ENCODE results near the gene NLRP10. TPM values are rescaled to one million over a fixed set of nuclear protein-coding genes. Genes with fewer than 3 reads are reported as not detected.

The NLRP10 gene
- total RNA-seq, 1 donor from 2014 or later: not detected

- no peak for DNase-seq (ENCODE audit: low spot score)
Measured at GRCh38 chr11:7977232-7977917, 12.1 kb upstream of the NLRP10 start.

DNA sequence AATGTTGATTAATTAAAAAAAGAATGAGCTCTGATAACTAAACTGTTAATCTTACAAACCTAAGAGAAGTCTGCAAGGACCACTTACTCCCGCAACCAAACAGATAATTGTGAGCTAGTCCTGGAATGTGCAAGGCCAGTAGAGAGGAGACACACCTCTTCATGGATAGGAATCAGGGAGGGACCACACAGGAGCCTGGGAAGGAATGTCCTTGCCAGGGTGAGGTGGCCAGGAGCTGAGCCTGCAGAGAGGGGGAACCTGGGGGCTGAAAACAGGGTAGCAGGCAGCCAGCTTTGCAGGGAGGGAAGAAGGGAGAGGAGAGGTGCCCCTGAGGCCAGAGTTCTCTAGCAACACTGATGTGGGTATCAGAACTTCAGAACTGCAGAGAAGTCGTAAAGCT lies 9.4 kb upstream of the NLRP10 start:
- no peak for DNase-seq (ENCODE audit: low spot score)

GRCh38 chr11:7973011-7973410 lies 7.8 kb upstream of the NLRP10 start:
- DNase-seq (ENCODE audit: low spot score): no peak

GRCh38 chr11:7971846-7972245 lies 6.6 kb upstream of the NLRP10 start:
- no peak for DNase-seq (ENCODE audit: low spot score)

GRCh38 chr11:7969756-7970646 lies 4.8 kb upstream of the NLRP10 start:
- no peak for DNase-seq (ENCODE audit: low spot score)

DNA sequence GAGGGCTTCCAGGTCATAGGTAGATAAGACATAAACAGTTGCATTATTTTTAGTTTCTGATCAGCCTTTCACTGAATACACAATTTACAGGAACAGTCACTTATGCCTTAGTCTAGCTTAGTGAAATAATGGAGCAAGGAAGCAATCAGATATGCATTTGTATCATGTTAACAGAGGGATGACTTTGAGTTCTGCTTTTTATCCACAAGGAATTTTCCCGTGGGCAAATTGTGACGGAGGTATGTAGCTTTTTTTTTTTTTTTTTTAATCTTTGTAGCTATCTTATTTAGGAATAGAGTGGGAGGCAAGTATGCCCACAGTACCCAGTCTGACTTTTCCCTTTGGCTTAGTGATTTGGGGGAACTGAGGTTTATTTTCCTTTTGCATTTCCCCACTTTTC lies 3.4 kb upstream of the NLRP10 start:
- DNase-seq (ENCODE audit: low spot score): no peak

DNA sequence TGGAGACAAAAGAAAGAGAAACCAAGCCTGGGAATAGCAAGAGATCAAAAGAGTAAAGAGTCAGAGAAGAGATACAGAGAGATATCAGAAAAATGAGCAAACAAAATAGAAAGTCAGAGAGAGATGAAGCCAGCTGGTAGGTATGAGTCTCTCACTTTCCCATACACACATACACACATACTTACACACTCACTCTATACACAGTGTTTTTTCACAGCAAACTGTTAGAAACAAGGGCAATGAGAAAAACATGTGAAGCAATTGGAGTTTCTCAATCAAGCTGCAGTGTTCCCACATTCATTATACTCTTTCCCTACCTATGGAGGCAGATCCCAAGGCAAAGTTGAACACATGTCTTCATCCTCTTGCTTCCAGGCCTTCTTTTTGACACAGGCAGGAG lies 2.6 kb upstream of the NLRP10 start:
- no peak for DNase-seq (ENCODE audit: low spot score)

- DNase-seq (ENCODE audit: low spot score): no peak
Measured at GRCh38 chr11:7967097-7967496, 1.9 kb upstream of the NLRP10 start.

DNA sequence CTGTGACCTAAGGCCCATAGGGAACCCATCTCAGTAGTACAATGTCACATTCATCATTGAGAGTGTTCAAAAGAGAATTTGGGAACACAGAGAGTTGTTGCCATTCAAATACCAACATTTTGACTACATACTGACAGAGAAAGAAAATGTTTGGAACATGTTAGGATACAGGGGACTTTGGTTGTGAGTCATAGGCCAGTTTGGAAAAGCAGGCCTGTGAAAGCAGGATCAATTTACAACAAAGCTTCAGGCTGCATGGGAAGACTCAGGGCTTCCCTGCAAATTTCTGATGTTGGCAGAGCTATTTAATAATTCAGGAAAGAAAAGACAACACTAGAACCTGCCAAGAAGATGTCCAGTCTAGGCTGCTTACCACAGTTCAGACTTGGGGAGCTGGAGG lies 374 bp downstream of the NLRP10 start:
- DNase-seq (ENCODE audit: low spot score): no peak

DNA sequence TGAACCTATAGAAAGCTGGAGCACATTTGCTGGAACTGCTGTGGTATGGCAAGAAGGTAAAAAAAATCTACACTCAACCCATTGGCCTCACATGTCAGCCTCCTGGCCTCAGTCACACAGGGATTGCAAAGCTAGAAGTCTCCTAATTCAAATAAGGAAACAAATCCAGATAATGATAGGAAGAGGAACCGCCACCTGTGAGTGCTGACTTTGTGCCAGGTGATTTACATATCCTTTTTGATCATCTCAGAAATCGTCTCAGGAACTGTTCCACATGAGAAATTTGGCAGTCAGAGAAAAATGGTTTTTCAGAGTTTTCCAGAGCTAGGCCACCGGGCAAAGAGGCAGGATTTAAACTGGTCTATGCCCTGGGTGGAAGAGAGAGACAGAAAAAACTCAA lies 986 bp downstream of the NLRP10 start:
- no peak for DNase-seq (ENCODE audit: low spot score)

GRCh38 chr11:7955191-7955590 lies 10.1 kb downstream of the NLRP10 start:
- no peak for DNase-seq (ENCODE audit: low spot score)

DNA sequence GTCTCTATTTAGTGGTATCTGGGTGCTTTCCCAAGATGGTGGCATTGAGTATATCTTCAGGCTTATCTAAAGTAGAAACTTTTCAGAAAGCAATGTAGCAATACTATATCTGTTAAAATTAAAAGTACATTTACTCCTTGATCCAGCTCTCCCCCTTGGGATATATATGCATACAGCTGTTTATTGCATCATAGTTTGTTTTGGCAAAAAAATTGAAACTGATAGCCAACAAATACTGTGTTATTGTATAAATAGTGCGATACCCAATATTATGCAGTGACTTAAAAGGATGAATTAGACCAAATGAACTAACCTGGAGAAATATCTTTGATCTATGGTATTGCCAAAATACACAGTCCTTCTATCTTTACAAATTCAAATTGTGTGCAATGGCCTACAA lies 15.3 kb downstream of the NLRP10 start:
- no peak for DNase-seq (ENCODE audit: low spot score)

GRCh38 chr11:7944123-7944522 lies 21.1 kb downstream of the NLRP10 start:
- no peak for DNase-seq (ENCODE audit: low spot score)

DNA sequence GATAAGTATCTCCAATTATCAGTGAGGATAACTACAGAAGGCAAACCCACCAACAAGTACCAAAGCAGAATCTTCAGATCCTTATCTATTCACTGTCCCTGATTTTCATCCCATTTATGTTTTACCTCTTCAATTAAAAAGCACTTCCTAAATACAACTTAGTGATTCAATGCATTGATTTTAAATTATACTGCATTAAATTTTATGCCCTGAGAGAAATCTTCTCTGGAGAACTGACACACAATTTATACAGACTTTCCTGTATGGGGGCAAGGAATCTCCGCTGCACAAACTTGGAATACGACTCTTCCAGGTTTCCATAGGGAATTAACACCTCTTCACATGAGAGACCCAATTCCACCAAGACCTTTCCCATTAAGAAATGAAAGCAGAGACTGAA lies 23.6 kb downstream of the NLRP10 start, which contains the start of gene OR10A3:
Gene OR10A3 (minus strand): TSS at position 101 of the 400 bp plus-strand sequence. CDS start 2,188 bp downstream, outside the sequence.
- no peak for DNase-seq (ENCODE audit: low spot score)

DNA sequence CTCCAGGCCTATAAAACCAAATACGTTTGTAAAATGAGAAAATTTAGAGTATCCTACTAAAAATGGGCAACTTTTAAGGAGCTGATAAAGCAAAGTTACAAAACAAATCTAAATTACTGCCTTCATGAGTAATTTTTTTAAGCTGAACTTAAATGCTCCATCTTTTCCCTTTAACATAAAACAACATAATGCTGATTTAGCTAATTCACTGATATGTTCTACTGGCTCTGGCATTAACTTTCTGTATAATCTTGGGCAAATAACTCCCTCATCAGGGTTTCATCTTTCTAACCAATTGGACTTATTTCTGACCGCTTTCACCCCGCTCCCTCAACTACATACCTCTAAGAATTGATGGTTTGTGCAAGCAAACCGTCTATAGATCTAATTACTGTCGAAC lies 24.1 kb downstream of the NLRP10 start:
- DNase-seq (ENCODE audit: low spot score): no peak

GRCh38 chr11:7936615-7937014 lies 28.6 kb downstream of the NLRP10 start:
- peak; percentile 86 for DNase-seq (ENCODE audit: low spot score)

GRCh38 chr11:7931168-7931567 lies 34.1 kb downstream of the NLRP10 start, which contains the start of gene OR10A6:
Gene OR10A6 (minus strand): TSS chr11:7931268. CDS start chr11:7928662, 2,606 bp downstream.
- no peak for DNase-seq (ENCODE audit: low spot score)

- DNase-seq (ENCODE audit: low spot score): no peak
Measured at GRCh38 chr11:7927635-7928034, 37.6 kb downstream of the NLRP10 start.

GRCh38 chr11:7924536-7924935 lies 40.7 kb downstream of the NLRP10 start:
- DNase-seq (ENCODE audit: low spot score): no peak

- DNase-seq (ENCODE audit: low spot score): no peak
Measured at GRCh38 chr11:7918141-7918540, 47.1 kb downstream of the NLRP10 start.
